GM23248 (cell line): Measurements from ENCODE around the gene CFAP61. TPM values are rescaled to one million over a fixed set of nuclear protein-coding genes. Genes with fewer than 3 reads are reported as not detected.

Source experiments
- DNase-seq: peaks from one replicate; pipeline ENCODE4 v3.0.0-alpha.2; 2015
- H2AFZ ChIP-seq: fragments of 200-600 bp; sonication (generic); 2 replicates; pipeline ENCODE4 v1.6.1; 2016; ENCODE audit warnings: antibody characterized with exemption
- H3F3A ChIP-seq: fragments of 200-600 bp; sonication (generic); 2 replicates; pipeline ENCODE4 v1.6.1; 2016; ENCODE audit warnings: mild to moderate bottlenecking, antibody characterized with exemption, mixed run types; ENCODE audit not compliant: insufficient read depth
- H3K27ac ChIP-seq: fragments of 200-600 bp; sonication (generic); 2 replicates; pipeline ENCODE4 v1.5.1; 2016; ENCODE audit warnings: mild to moderate bottlenecking
- H3K27me3 ChIP-seq: fragments of 200-600 bp; sonication (generic); replicated peaks from 2 replicates; pipeline ENCODE4 v1.6.1; 2016; ENCODE audit warnings: mild to moderate bottlenecking; ENCODE audit not compliant: insufficient read depth
- H3K36me3 ChIP-seq: fragments of 200-600 bp; sonication (generic); 2 replicates; pipeline ENCODE4 v1.6.1; 2016; ENCODE audit warnings: low read depth, mild to moderate bottlenecking
- H3K4me1 ChIP-seq: fragments of 200-600 bp; sonication (generic); 2 replicates; pipeline ENCODE4 v1.6.1; 2016; ENCODE audit warnings: mild to moderate bottlenecking; ENCODE audit not compliant: insufficient read depth
- H3K4me2 ChIP-seq: fragments of 200-600 bp; sonication (generic); one replicate; pipeline ENCODE4 v1.6.1; 2016; ENCODE audit warnings: mild to moderate bottlenecking; ENCODE audit not compliant: unreplicated experiment
- H3K4me3 ChIP-seq: fragments of 200-600 bp; sonication (generic); 2 replicates; pipeline ENCODE4 v1.5.1; 2016; ENCODE audit warnings: mild to moderate bottlenecking
- H3K79me2 ChIP-seq: fragments of 200-600 bp; sonication (generic); 2 replicates; pipeline ENCODE4 v1.6.1; 2016; ENCODE audit warnings: mild to moderate bottlenecking; ENCODE audit not compliant: insufficient read depth
- H3K9ac ChIP-seq: fragments of 200-600 bp; sonication (generic); 2 replicates; pipeline ENCODE4 v1.6.1; 2016; ENCODE audit warnings: mild to moderate bottlenecking
- H3K9me2 ChIP-seq: fragments of 200-600 bp; sonication (generic); 2 replicates; pipeline ENCODE4 v1.6.1; 2016; ENCODE audit warnings: mixed run types, mild to moderate bottlenecking, moderate library complexity; ENCODE audit not compliant: insufficient read depth
- H3K9me3 ChIP-seq: fragments of 200-600 bp; sonication (generic); one replicate; pipeline ENCODE4 v1.6.1; 2017; ENCODE audit warnings: low read depth
- H4K20me1 ChIP-seq: fragments of 200-600 bp; sonication (generic); 2 replicates; pipeline ENCODE4 v1.6.0; 2016; ENCODE audit not compliant: insufficient read depth
- EZH2 ChIP-seq: fragments of 200-600 bp; sonication (generic); IDR thresholded peaks from 2 replicates; pipeline ENCODE4 v1.6.1; 2018; ENCODE audit warnings: antibody characterized with exemption, mild to moderate bottlenecking; ENCODE audit not compliant: insufficient read depth, poor library complexity, severe bottlenecking
- EZH2phosphoT487 ChIP-seq: fragments of 200-600 bp; sonication (generic); IDR thresholded peaks from 2 replicates; pipeline ENCODE4 v1.6.1; 2018; ENCODE audit warnings: antibody characterized with exemption, moderate library complexity, mild to moderate bottlenecking, low read depth; ENCODE audit not compliant: insufficient read depth
- WGBS, 2 experiments: methylation state at CpG; one replicate each; pipeline ENCODE4 v1.1.6; 2015 to 2017; ENCODE audit warnings: low lambda C conversion rate in 2 of 2, low coverage in 1 of 2; ENCODE audit errors: missing lambda C conversion rate in 2 of 2; 5-methylcytosine and 5-hydroxymethylcytosine counted together
- in situ Hi-C: fragments of 300-500 bp; cut with MboI; formaldehyde crosslinking; loops from 2 replicates; pipeline ENCODE4 v1.15.0; 2020
- polyA plus RNA-seq: library from polyadenylated mRNA; unstranded; fragments of >200 nt; fragmentation: Nextera tagmentation; extraction: Ambion mirVana; gene quantifications from 2 replicates; pipeline ENCODE4 v1.2.1, GENCODE V29; 2016
- total RNA-seq: library from RNA; depleted of rRNA; stranded (reverse); fragments of >200 nt; shearing (Covaris generic); gene quantifications from 2 replicates; pipeline ENCODE4 v1.2.3, GENCODE V29; 2014

CFAP61 gene
- total and polyA plus RNA-seq, 2 experiments from 2014 or later: not detected

GRCh38 chr20:20024942-20025341, 27.4 kb upstream of the CFAP61 start:
- peak; percentile 54 for DNase-seq
- in situ Hi-C loops: no loop called here
- Histone ChIP-seq H3K4me2 (peak overlapping the region; percentile 25), H3K9me2 (no peaks in the 10 kb centered on the region), H3K27ac (peak overlapping the region; percentile 29), H4K20me1 (0 out of 2 replicates have a peak, but pooled peaks cover 8% of the 10 kb centered on the region), H3K4me3 (no peak overlapping the region), H3K4me1 (peaks cover 14% of the 10 kb centered on the region), H3K36me3 (peaks cover 25% of the 10 kb centered on the region), H3K9me3 (no peaks in the 10 kb centered on the region), H3K79me2 (peaks cover 100% of the 10 kb centered on the region), H2AFZ (no peak overlapping the region), H3F3A (peaks cover 26% of the 10 kb centered on the region), H3K9ac (no peak overlapping the region; the same call in 1 of the 2 replicates), H3K27me3 (no peaks in the 10 kb centered on the region)
- TF ChIP-seq EZH2phosphoT487 (no peak), EZH2 (no peak)

GRCh38 chr20:20027284-20027683, 25.0 kb upstream of the CFAP61 start:
- Histone ChIP-seq H4K20me1 (0 out of 2 replicates have a peak, but pooled peaks cover 8% of the 10 kb centered on the region), H3K9ac (no peak overlapping the region), H3K4me1 (peaks cover 13% of the 10 kb centered on the region), H3K9me2 (no peaks in the 10 kb centered on the region), H3F3A (peaks cover 45% of the 10 kb centered on the region), H3K79me2 (peaks cover 99% of the 10 kb centered on the region), H3K4me2 (no peak overlapping the region), H2AFZ (no peak overlapping the region), H3K4me3 (no peak overlapping the region), H3K27me3 (no peaks in the 10 kb centered on the region), H3K36me3 (peaks cover 44% of the 10 kb centered on the region), H3K9me3 (no peaks in the 10 kb centered on the region), H3K27ac (no peak overlapping the region)
- in situ Hi-C loops: no loop called here
- no peak for TF ChIP-seq EZH2phosphoT487
- TF ChIP-seq EZH2: no peak
- 94 to 97% methylated on average over 2 of the region's 2 CpGs for WGBS, 2 experiments
- DNase-seq: no peak

- Histone ChIP-seq H3K4me3 (no peak overlapping the region), H3K9me3 (no peaks in the 10 kb centered on the region), H4K20me1 (no peaks in the 10 kb centered on the region), H3K9me2 (no peaks in the 10 kb centered on the region), H3K79me2 (peaks cover 82% of the 10 kb centered on the region), H3K27ac (no peak overlapping the region), H2AFZ (no peak overlapping the region), H3K36me3 (peaks cover 80% of the 10 kb centered on the region), H3K4me1 (peaks cover 12% of the 10 kb centered on the region; the same call in 1 of the 2 replicates), H3F3A (peaks cover 61% of the 10 kb centered on the region), H3K9ac (no peak overlapping the region), H3K4me2 (no peak overlapping the region), H3K27me3 (no peaks in the 10 kb centered on the region)
- TF ChIP-seq EZH2phosphoT487 (no peak), EZH2 (no peak)
- no peak for DNase-seq
- WGBS, 2 experiments: 93 to 98% methylated on average over 5 of the region's 5 CpGs
- in situ Hi-C loops: no loop called here
Measured at GRCh38 chr20:20031790-20032189, 20.5 kb upstream of the CFAP61 start.

GRCh38 chr20:20034486-20034885, 17.8 kb upstream of the CFAP61 start:
- peaks cover 55% of the 10 kb centered on the region for H3K79me2 ChIP-seq
- H3K27me3 ChIP-seq: no peaks in the 10 kb centered on the region
- in situ Hi-C loops: no loop called here
- H3K4me1 ChIP-seq: peaks cover 29% of the 10 kb centered on the region
- peak; percentile 62 for DNase-seq
- 63 to 72% methylated on average over 4 of the region's 4 CpGs for WGBS, 2 experiments
- H3K4me2 ChIP-seq: no peak overlapping the region
- H3K9me3 ChIP-seq: no peaks in the 10 kb centered on the region
- peaks cover 83% of the 10 kb centered on the region for H3K36me3 ChIP-seq
- H2AFZ ChIP-seq: no peak overlapping the region
- H3K27ac ChIP-seq: peak overlapping the region; percentile 36
- peaks cover 80% of the 10 kb centered on the region for H3F3A ChIP-seq
- no peak overlapping the region for H3K4me3 ChIP-seq
- TF ChIP-seq EZH2phosphoT487: no peak
- no peak for TF ChIP-seq EZH2
- H3K9me2 ChIP-seq: no peaks in the 10 kb centered on the region
- H3K9ac ChIP-seq: 0 out of 2 replicates have a peak overlapping the region, but pooled peaks have one; percentile 3
- no peaks in the 10 kb centered on the region for H4K20me1 ChIP-seq

- Histone ChIP-seq H3K4me1 (peaks cover 29% of the 10 kb centered on the region), H3K4me3 (no peak overlapping the region), H3K36me3 (peaks cover 90% of the 10 kb centered on the region), H3K9ac (no peak overlapping the region), H3K9me2 (no peaks in the 10 kb centered on the region), H3F3A (peaks cover 64% of the 10 kb centered on the region), H3K4me2 (no peak overlapping the region), H2AFZ (no peak overlapping the region), H3K27ac (peak overlapping the region; percentile 38; the same call in 1 of the 2 replicates), H3K9me3 (no peaks in the 10 kb centered on the region), H4K20me1 (no peaks in the 10 kb centered on the region), H3K79me2 (peaks cover 33% of the 10 kb centered on the region), H3K27me3 (no peaks in the 10 kb centered on the region)
- TF ChIP-seq EZH2 (no peak), EZH2phosphoT487 (no peak)
- in situ Hi-C loops: no loop called here
- DNase-seq: no peak
- WGBS, 2 experiments: 84 to 90% methylated on average over 3 of the region's 3 CpGs
Measured at GRCh38 chr20:20036756-20037155, 15.6 kb upstream of the CFAP61 start.
